H1 (cell line): ENCODE data around the gene TSHR. TPM values are rescaled to one million over a fixed set of nuclear protein-coding genes. Genes with fewer than 3 reads are reported as not detected.

Source experiments
- CTCF ChIA-PET: fragments of 300-600 bp; sonication (Branson Sonifier 250); formaldehyde crosslinking; loops from one replicate; lab custom pipeline; 2021; ENCODE audit not compliant: partially characterized antibody; lab: Charles Lee
- POLR2A ChIA-PET: fragments of 300-600 bp; sonication (Branson Sonifier 250); formaldehyde crosslinking; loops from one replicate; lab custom pipeline; 2021; ENCODE audit warnings: inconsistent platforms; ENCODE audit not compliant: partially characterized antibody; lab: Charles Lee
- DNase-seq, 2 experiments: peaks; one replicate each; pipeline versions ENCODE4 v3.0.0 to v3.0.0-alpha.2; 2010 to 2022; ENCODE audit warnings: low spot score in 2 of 2, low read depth in 1 of 2, mixed read lengths in 1 of 2
- FAIRE-seq: peaks from 2 replicates; lab custom pipeline; 2011; peaks lifted over from hg19 to GRCh38; lab: Jason Lieb, UNC
- H2AFZ ChIP-seq: 2 replicates; pipeline ENCODE4 v1.8.1; 2012; ENCODE audit warnings: low read length, inconsistent platforms
- H2AK5ac ChIP-seq: 2 replicates; pipeline ENCODE4 v1.6.1; 2013; ENCODE audit warnings: low read depth, low read length
- H2BK120ac ChIP-seq: replicated peaks from 2 replicates; pipeline ENCODE3; 2013; ENCODE audit warnings: low read depth, low read length, inconsistent platforms
- H2BK12ac ChIP-seq: 2 replicates; pipeline ENCODE4 v1.6.1; 2013; ENCODE audit warnings: low read depth, low read length
- H2BK15ac ChIP-seq: 2 replicates; pipeline ENCODE4 v1.6.1; 2013; ENCODE audit warnings: low read length
- H2BK20ac ChIP-seq: 2 replicates; pipeline ENCODE4 v1.6.1; 2013; ENCODE audit warnings: low read length
- H2BK5ac ChIP-seq: 2 replicates; pipeline ENCODE4 v1.6.1; 2013; ENCODE audit warnings: low read depth, low read length
- H3K14ac ChIP-seq: 2 replicates; pipeline ENCODE4 v1.6.1; 2013; ENCODE audit warnings: inconsistent platforms; ENCODE audit not compliant: insufficient read length
- H3K18ac ChIP-seq: 2 replicates; pipeline ENCODE4 v1.6.1; 2013; ENCODE audit warnings: low read length; ENCODE audit errors: extremely low read depth
- H3K23ac ChIP-seq: 2 replicates; pipeline ENCODE4 v1.6.1; 2013; ENCODE audit warnings: inconsistent platforms; ENCODE audit not compliant: insufficient read length
- H3K23me2 ChIP-seq: 2 replicates; pipeline ENCODE4 v1.6.1; 2013; ENCODE audit warnings: low read depth, low read length
- H3K27ac ChIP-seq: 2 replicates; pipeline ENCODE4 v1.6.1; 2011; ENCODE audit warnings: low read depth, low read length, inconsistent platforms
- H3K27me3 ChIP-seq, 4 experiments: replicated peaks in 1 of 4; 1 replicate in 1 of 4; 2 replicates in 3 of 4; pipeline versions ENCODE4 v1.6.1 to v1.8.1; 2011 to 2013; ENCODE audit warnings: low read length in 3 of 4, mild to moderate bottlenecking in 3 of 4, inconsistent platforms in 2 of 4, mixed read lengths in 2 of 4, moderate library complexity in 1 of 4; ENCODE audit not compliant: control insufficient read depth in 3 of 4, insufficient read depth in 3 of 4; ENCODE audit errors: extremely low read depth in 1 of 4
- H3K36me3 ChIP-seq, 4 experiments: 2 replicates each; pipeline versions ENCODE4 v1.6.1 to v1.8.1; 2011 to 2013; ENCODE audit warnings: mild to moderate bottlenecking in 4 of 4, low read length in 3 of 4, moderate library complexity in 2 of 4, control low read depth in 1 of 4, inconsistent platforms in 1 of 4; ENCODE audit not compliant: insufficient read depth in 4 of 4, control insufficient read depth in 2 of 4
- H3K4ac ChIP-seq: replicated peaks from 2 replicates; pipeline ENCODE3; 2013; ENCODE audit warnings: low read length, low read depth, mixed read lengths, inconsistent platforms; ENCODE audit not compliant: insufficient read length
- H3K4me1 ChIP-seq, 4 experiments: replicated peaks in 1 of 4; 1 replicate in 1 of 4; 2 replicates in 3 of 4; pipeline versions ENCODE4 v1.6.1 to v1.8.1; 2011 to 2013; ENCODE audit warnings: low read length in 3 of 4, inconsistent platforms in 2 of 4, mixed read lengths in 1 of 4; ENCODE audit not compliant: insufficient read depth in 4 of 4, control insufficient read depth in 3 of 4
- H3K4me2 ChIP-seq, 2 experiments: 2 replicates each; pipeline versions ENCODE4 v1.6.1 to v1.8.1; 2011 to 2013; ENCODE audit warnings: low read depth in 2 of 2, low read length in 2 of 2, control low read depth in 1 of 2, inconsistent platforms in 1 of 2, mild to moderate bottlenecking in 1 of 2; ENCODE audit not compliant: insufficient read depth in 1 of 2
- H3K4me3 ChIP-seq, 4 experiments: fragments of 200-600, 300-600 bp in 1 of 4; sonication (generic), shearing (Covaris generic), sonication (Bioruptor Twin) in 1 of 4; 2 replicates each; pipeline versions ENCODE4 v1.5.1 to v1.8.1; 2011 to 2016; ENCODE audit warnings: low read length in 4 of 4, low read depth in 3 of 4, control low read depth in 2 of 4, inconsistent platforms in 2 of 4, mild to moderate bottlenecking in 2 of 4, mixed read lengths in 1 of 4, moderate library complexity in 1 of 4; ENCODE audit not compliant: insufficient read depth in 2 of 4; ENCODE audit errors: extremely low read depth in 1 of 4
- H3K56ac ChIP-seq: replicated peaks from 2 replicates; pipeline ENCODE3; 2013; ENCODE audit warnings: low read depth, mild to moderate bottlenecking, mixed read lengths, low read length, inconsistent platforms; ENCODE audit not compliant: insufficient read length
- H3K79me1 ChIP-seq: 2 replicates; pipeline ENCODE4 v1.6.1; 2013; ENCODE audit warnings: low read depth, low read length, control low read depth
- H3K79me2 ChIP-seq, 2 experiments: 2 replicates each; pipeline versions ENCODE4 v1.6.1 to v1.8.1; 2012 to 2013; ENCODE audit warnings: low read length in 2 of 2, mild to moderate bottlenecking in 2 of 2, inconsistent platforms in 1 of 2; ENCODE audit not compliant: insufficient read depth in 2 of 2, control insufficient read depth in 1 of 2
- H3K9ac ChIP-seq, 4 experiments: replicated peaks in 1 of 4; 1 replicate in 1 of 4; 2 replicates in 3 of 4; pipeline versions ENCODE4 v1.6.1 to v1.8.1; 2011 to 2013; ENCODE audit warnings: low read depth in 3 of 4, low read length in 3 of 4, control low read depth in 2 of 4, mild to moderate bottlenecking in 2 of 4, moderate library complexity in 2 of 4, inconsistent platforms in 1 of 4; ENCODE audit errors: extremely low read depth in 1 of 4
- H3K9me3 ChIP-seq, 2 experiments: 2 replicates each; pipeline versions ENCODE4 v1.6.1 to v1.8.1; 2012 to 2013; ENCODE audit warnings: mild to moderate bottlenecking in 2 of 2, moderate library complexity in 2 of 2, control low read depth in 1 of 2, inconsistent platforms in 1 of 2, low read depth in 1 of 2, low read length in 1 of 2, mixed read lengths in 1 of 2; ENCODE audit not compliant: insufficient read depth in 2 of 2
- H4K20me1 ChIP-seq, 2 experiments: replicated peaks in 1 of 2; 2 replicates each; pipeline versions ENCODE3 to v1.8.1; 2011 to 2013; ENCODE audit warnings: inconsistent platforms in 2 of 2, low read length in 2 of 2, mild to moderate bottlenecking in 1 of 2; ENCODE audit not compliant: insufficient read depth in 2 of 2, control insufficient read depth in 1 of 2
- H4K5ac ChIP-seq: 2 replicates; pipeline ENCODE4 v1.6.1; 2013; ENCODE audit warnings: low read length, low read depth, mixed read lengths, inconsistent platforms; ENCODE audit not compliant: insufficient read length
- H4K8ac ChIP-seq: 2 replicates; pipeline ENCODE4 v1.8.0; 2013; ENCODE audit warnings: mild to moderate bottlenecking, moderate library complexity, low read length, inconsistent platforms; ENCODE audit not compliant: insufficient read depth; ENCODE audit errors: extremely low read depth
- H4K91ac ChIP-seq: replicated peaks from 2 replicates; pipeline ENCODE3; 2013; ENCODE audit warnings: low read length, mixed read lengths, inconsistent platforms; ENCODE audit not compliant: insufficient read length
- MAFK ChIP-seq: IDR thresholded peaks from 2 replicates; pipeline ENCODE4 v1.6.1; 2012; ENCODE audit warnings: low read depth, mild to moderate bottlenecking, improper control_type of control experiment, low read length
- SIN3A ChIP-seq, 2 experiments: IDR thresholded peaks in 1 of 2; conservative IDR thresholded peaks in 1 of 2; 2 replicates each; pipeline ENCODE4 v1.6.1; 2011 to 2012; ENCODE audit warnings: low read length in 2 of 2, improper control_type of control experiment in 1 of 2, low read depth in 1 of 2, mild to moderate bottlenecking in 1 of 2
- WGBS, 2 experiments: shearing (Covaris generic) in 1 of 2; methylation state at CpG; one replicate each; pipeline versions ENCODE4 v1.1.6 to v1.1.7; 2013 to 2015; ENCODE audit warnings: low lambda C conversion rate in 2 of 2, mixed read lengths in 2 of 2, inconsistent platforms in 1 of 2, low coverage in 1 of 2, missing lambda C conversion rate in 1 of 2; ENCODE audit not compliant: insufficient replicate concordance in 2 of 2, insufficient coverage in 1 of 2, insufficient read length in 1 of 2; ENCODE audit errors: extremely low coverage in 1 of 2, missing lambda C conversion rate in 1 of 2; 5-methylcytosine and 5-hydroxymethylcytosine counted together
- polyA plus RNA-seq, 7 experiments: library from polyadenylated mRNA; depleted of rRNA in 3 of 7; stranded (reverse) in 5 of 7; unstranded in 2 of 7; fragments of >200 nt in 5 of 7; fragments of 200-250 nt in 2 of 7; gene quantifications; 1 replicate in 5 of 7; 2 replicates in 1 of 7; 4 replicates in 1 of 7; pipeline versions ENCODE4 v1.2.1 to v1.2.3, GENCODE V29; 2011 to 2013; ENCODE audit warnings: missing spikeins in 2 of 7, mixed read lengths in 2 of 7
- total RNA-seq: library from RNA; stranded (reverse); fragmentation: NEBNext Ultra II Directional; extraction: Animal tissue kit (Norgen Biotek cat#: 25700); gene quantifications from 2 replicates; pipeline ENCODE4 v1.2.1, GENCODE V29; 2021

The TSHR gene
- total and polyA plus RNA-seq, 2 of the 8 experiments (the other 6 are each of a cell fraction or from before 2014, with no cell fraction given) = 0.27 TPM; not detected in 1

DNA sequence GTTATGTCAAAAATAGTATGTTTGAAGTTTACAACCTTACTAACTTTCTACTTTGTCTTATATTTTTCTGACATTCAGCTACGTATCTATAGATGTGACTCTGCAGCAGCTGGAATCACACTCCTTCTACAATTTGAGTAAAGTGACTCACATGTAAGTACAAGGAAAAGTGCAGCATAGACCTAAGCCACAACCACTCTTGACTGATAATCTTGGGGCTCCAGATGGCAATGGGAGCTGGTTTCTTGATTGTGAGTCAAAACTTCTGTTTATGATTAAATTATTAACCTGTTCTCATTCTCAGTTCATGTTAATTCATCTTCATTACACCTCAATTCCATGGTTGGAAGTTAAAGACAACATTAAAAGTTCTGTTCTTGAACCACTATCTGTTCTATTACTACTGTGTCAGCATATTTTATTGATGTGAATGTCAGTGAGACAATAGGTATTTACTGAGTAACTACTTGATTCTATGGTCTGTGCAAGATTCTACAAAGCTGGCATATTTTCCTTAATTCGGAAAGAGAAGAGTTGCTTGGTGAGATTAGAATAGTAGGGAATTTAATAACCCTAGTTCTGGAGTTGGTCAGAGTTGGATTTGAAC lies 112.9 kb downstream of the TSHR start:
- Histone ChIP-seq H4K5ac (no peak overlapping the region), H4K8ac (no peak overlapping the region), H3K27ac (no peak overlapping the region), H2BK120ac (no peak overlapping the region), H3K14ac (no peak overlapping the region), H3K4me1 (no peaks in the 10 kb centered on the region), H2AK5ac (no peak overlapping the region), H2BK12ac (no peak overlapping the region), H4K91ac (no peak overlapping the region), H3K56ac (no peak overlapping the region), H3K4ac (no peak overlapping the region), H4K20me1 (no peaks in the 10 kb centered on the region), H2BK5ac (no peak overlapping the region), H3K4me2 (no peak overlapping the region), H3K36me3 (no peaks in the 10 kb centered on the region), H3K79me1 (no peaks in the 10 kb centered on the region), H3K18ac (no peak overlapping the region), H3K27me3 (no peaks in the 10 kb centered on the region), H3K79me2 (no peaks in the 10 kb centered on the region), H2BK20ac (no peak overlapping the region), H3K23ac (no peak overlapping the region), H3K9me3 (no peaks in the 10 kb centered on the region; a peak in 1 of 4 replicates), H3K23me2 (no peaks in the 10 kb centered on the region; the same call in 1 of the 2 replicates), H2AFZ (no peak overlapping the region), H2BK15ac (no peak overlapping the region), H3K4me3 (no peak overlapping the region), H3K9ac (no peak overlapping the region)
- TF ChIP-seq MAFK = peak; percentile 47; the same call in 1 of the 2 replicates
- TF ChIP-seq SIN3A (conservative IDR thresholded peaks at IDR 0.05 in 1 of 2, IDR thresholded peaks at IDR 0.05 in 1 of 2; ENCODE audit: low read depth in 1 of 2, low read length in 2 of 2) = no peak
- WGBS, 2 experiments = 94% methylated on average over 2 of the region's 2 CpGs; no CpG with 5 or more reads in 1 of the 2 experiments
- CTCF ChIA-PET = interaction anchor here (1.7 kb wide), 1 partner anchor 102 kb away, joined by 5 read pairs; no protein-coding TSS in a partner anchor
- POLR2A ChIA-PET = no interaction called here
- no peak for DNase-seq
- no peak for FAIRE-seq
